H1 (cell line): ENCODE results near the gene SENP2. TPM values are rescaled to one million over a fixed set of nuclear protein-coding genes. Genes with fewer than 3 reads are reported as not detected.

Experiments
- ATF2 ChIP-seq: IDR thresholded peaks from 2 replicates; pipeline ENCODE4 v1.6.1; 2012; ENCODE audit warnings: low read length, inconsistent platforms
- BACH1 ChIP-seq: IDR thresholded peaks from 2 replicates; pipeline ENCODE4 v1.6.1; 2012; ENCODE audit warnings: low read length, improper control_type of control experiment
- BCL11A ChIP-seq, 2 experiments: IDR thresholded peaks; one replicate each; pipeline ENCODE4 v1.6.1; 2011; ENCODE audit warnings: low read depth in 2 of 2, low read length in 2 of 2, mild to moderate bottlenecking in 2 of 2
- BRCA1 ChIP-seq: IDR thresholded peaks from 2 replicates; pipeline ENCODE4 v1.6.1; 2012; ENCODE audit warnings: low read depth, low read length, improper control_type of control experiment
- CBX5 ChIP-seq: fragments of 300-800, 300-1000 bp; sonication (generic); IDR thresholded peaks from 2 replicates; pipeline ENCODE4 v1.7.1; 2016; ENCODE audit warnings: antibody characterized with exemption, low read length, low read depth
- CHD1 ChIP-seq: IDR thresholded peaks from 2 replicates; pipeline ENCODE4 v1.6.1; 2012; ENCODE audit warnings: low read depth, low read length, improper control_type of control experiment
- FOSL1 ChIP-seq: IDR thresholded peaks from 2 replicates; pipeline ENCODE4 v1.6.1; 2011; ENCODE audit warnings: mild to moderate bottlenecking, low read depth, low read length, moderate library complexity; ENCODE audit not compliant: insufficient read depth
- RAD21 ChIP-seq, 2 experiments: IDR thresholded peaks in 1 of 2; conservative IDR thresholded peaks in 1 of 2; 2 replicates each; pipeline ENCODE4 v1.6.1; 2011; ENCODE audit warnings: low read depth in 2 of 2, low read length in 2 of 2, improper control_type of control experiment in 1 of 2, inconsistent platforms in 1 of 2, mild to moderate bottlenecking in 1 of 2, moderate library complexity in 1 of 2
- RBBP5 ChIP-seq: IDR thresholded peaks from 2 replicates; pipeline ENCODE4 v1.7.1; 2012; ENCODE audit warnings: low read depth, mild to moderate bottlenecking, inconsistent platforms, low read length, moderate library complexity, borderline replicate concordance
- RNF2 ChIP-seq: fragments of 200-900, 300-1000 bp; sonication (generic); IDR thresholded peaks from 2 replicates; pipeline ENCODE4 v1.7.1; 2016; ENCODE audit warnings: borderline replicate concordance, low read depth, mild to moderate bottlenecking, antibody characterized with exemption, low read length; ENCODE audit not compliant: poor library complexity, severe bottlenecking; ENCODE audit errors: missing control alignments
- polyA plus RNA-seq, 7 experiments: library from polyadenylated mRNA; depleted of rRNA in 3 of 7; stranded (reverse) in 5 of 7; unstranded in 2 of 7; fragments of >200 nt in 5 of 7; fragments of 200-250 nt in 2 of 7; gene quantifications; 1 replicate in 5 of 7; 2 replicates in 1 of 7; 4 replicates in 1 of 7; pipeline versions ENCODE4 v1.2.1 to v1.2.3, GENCODE V29; 2011 to 2013; ENCODE audit warnings: missing spikeins in 2 of 7, mixed read lengths in 2 of 7
- total RNA-seq: library from RNA; stranded (reverse); fragmentation: NEBNext Ultra II Directional; extraction: Animal tissue kit (Norgen Biotek cat#: 25700); gene quantifications from 2 replicates; pipeline ENCODE4 v1.2.1, GENCODE V29; 2021

The SENP2 gene
- total and polyA plus RNA-seq, 2 of the 8 experiments (the other 6 are each of a cell fraction or from before 2014, with no cell fraction given) = 25.2 to 69.3 TPM

- TF ChIP-seq CHD1 = no peak
- no peak for TF ChIP-seq BCL11A (IDR thresholded peaks at IDR 0.05; ENCODE audit: low read depth in 2 of 2, low read length in 2 of 2)
- no peak for TF ChIP-seq RNF2
- TF ChIP-seq CBX5 = no peak
- TF ChIP-seq RAD21 (IDR thresholded peaks at IDR 0.05 in 1 of 2, conservative IDR thresholded peaks at IDR 0.05 in 1 of 2; ENCODE audit: low read depth in 2 of 2, low read length in 2 of 2) = no peak
- TF ChIP-seq ATF2 = no peak
- no peak for TF ChIP-seq RBBP5
- TF ChIP-seq FOSL1 = no peak
- no peak for TF ChIP-seq BACH1
- TF ChIP-seq BRCA1 = no peak
Observed at GRCh38 chr3:185561374-185561943, 24.6 kb upstream of the SENP2 start (continued).
